ENCODE measurements around the gene RBM15. TPM values are rescaled to one million over a fixed set of nuclear protein-coding genes. Genes with fewer than 3 reads are reported as not detected.

The RBM15 gene
- total RNA-seq, 1 donor, result 54.0 TPM

- H3K4me3 ChIP-seq (ENCODE audit: low read depth, low read length), result no peak overlapping the region
- no peak for DNase-seq (ENCODE audit: low read depth)
- TF ChIP-seq, protein P1, sequence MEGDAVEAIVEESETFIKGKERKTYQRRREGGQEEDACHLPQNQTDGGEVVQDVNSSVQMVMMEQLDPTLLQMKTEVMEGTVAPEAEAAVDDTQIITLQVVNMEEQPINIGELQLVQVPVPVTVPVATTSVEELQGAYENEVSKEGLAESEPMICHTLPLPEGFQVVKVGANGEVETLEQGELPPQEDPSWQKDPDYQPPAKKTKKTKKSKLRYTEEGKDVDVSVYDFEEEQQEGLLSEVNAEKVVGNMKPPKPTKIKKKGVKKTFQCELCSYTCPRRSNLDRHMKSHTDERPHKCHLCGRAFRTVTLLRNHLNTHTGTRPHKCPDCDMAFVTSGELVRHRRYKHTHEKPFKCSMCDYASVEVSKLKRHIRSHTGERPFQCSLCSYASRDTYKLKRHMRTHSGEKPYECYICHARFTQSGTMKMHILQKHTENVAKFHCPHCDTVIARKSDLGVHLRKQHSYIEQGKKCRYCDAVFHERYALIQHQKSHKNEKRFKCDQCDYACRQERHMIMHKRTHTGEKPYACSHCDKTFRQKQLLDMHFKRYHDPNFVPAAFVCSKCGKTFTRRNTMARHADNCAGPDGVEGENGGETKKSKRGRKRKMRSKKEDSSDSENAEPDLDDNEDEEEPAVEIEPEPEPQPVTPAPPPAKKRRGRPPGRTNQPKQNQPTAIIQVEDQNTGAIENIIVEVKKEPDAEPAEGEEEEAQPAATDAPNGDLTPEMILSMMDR (IDR thresholded peaks at IDR 0.05; ENCODE audit: insufficient read depth, low read depth, low read length), result no peak
These were observed 10.5 kb upstream of the RBM15 start for GRCh38 chr1:110328700-110329099.

DNA sequence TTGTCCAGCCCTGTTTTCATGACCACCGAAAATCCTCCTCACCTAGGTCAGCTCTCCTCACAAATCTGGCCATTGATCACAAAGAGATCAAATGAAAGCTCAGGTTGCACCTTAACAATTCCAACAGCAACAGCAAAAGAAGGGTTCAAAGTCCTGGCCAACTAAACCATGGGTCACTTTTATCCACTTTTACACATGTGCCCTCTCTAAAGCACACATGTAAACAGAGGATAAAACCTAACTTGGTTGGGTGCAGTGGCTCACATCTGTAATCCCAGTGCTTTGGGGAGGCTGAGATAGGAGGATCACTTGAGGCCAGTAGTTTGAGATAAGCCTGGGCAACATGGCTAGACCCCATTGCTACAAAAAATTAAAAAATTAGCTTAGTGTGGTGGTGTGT, 3.9 kb upstream of the RBM15 start:
- no peak overlapping the region for H3K4me3 ChIP-seq (ENCODE audit: low read depth, low read length)
- TF ChIP-seq, protein P1 (IDR thresholded peaks at IDR 0.05; ENCODE audit: insufficient read depth, low read depth, low read length), result no peak
- DNase-seq (ENCODE audit: low read depth), result no peak

- TF ChIP-seq, protein P1 (IDR thresholded peaks at IDR 0.05; ENCODE audit: insufficient read depth, low read depth, low read length), result no peak
- peak; percentile 52 for DNase-seq (ENCODE audit: low read depth)
- no peak overlapping the region for H3K4me3 ChIP-seq (ENCODE audit: low read depth, low read length)
These were observed 2.7 kb upstream of the RBM15 start for GRCh38 chr1:110336300-110337039.

- peak overlapping the region; percentile 76 for H3K4me3 ChIP-seq (ENCODE audit: low read depth, low read length)
- TF ChIP-seq, protein P1 (IDR thresholded peaks at IDR 0.05; ENCODE audit: insufficient read depth, low read depth, low read length), result no peak
- DNase-seq (ENCODE audit: low read depth), result no peak
These were observed 1.4 kb upstream of the RBM15 start for GRCh38 chr1:110337704-110338308.

- TF ChIP-seq, protein P1 (IDR thresholded peaks at IDR 0.05; ENCODE audit: insufficient read depth, low read depth, low read length), result peak; percentile 43
- DNase-seq (ENCODE audit: low read depth), result peak; percentile 89
- peak overlapping the region; percentile 76 for H3K4me3 ChIP-seq (ENCODE audit: low read depth, low read length)
These were observed 780 bp upstream of the RBM15 start for GRCh38 chr1:110338309-110338885.

DNA sequence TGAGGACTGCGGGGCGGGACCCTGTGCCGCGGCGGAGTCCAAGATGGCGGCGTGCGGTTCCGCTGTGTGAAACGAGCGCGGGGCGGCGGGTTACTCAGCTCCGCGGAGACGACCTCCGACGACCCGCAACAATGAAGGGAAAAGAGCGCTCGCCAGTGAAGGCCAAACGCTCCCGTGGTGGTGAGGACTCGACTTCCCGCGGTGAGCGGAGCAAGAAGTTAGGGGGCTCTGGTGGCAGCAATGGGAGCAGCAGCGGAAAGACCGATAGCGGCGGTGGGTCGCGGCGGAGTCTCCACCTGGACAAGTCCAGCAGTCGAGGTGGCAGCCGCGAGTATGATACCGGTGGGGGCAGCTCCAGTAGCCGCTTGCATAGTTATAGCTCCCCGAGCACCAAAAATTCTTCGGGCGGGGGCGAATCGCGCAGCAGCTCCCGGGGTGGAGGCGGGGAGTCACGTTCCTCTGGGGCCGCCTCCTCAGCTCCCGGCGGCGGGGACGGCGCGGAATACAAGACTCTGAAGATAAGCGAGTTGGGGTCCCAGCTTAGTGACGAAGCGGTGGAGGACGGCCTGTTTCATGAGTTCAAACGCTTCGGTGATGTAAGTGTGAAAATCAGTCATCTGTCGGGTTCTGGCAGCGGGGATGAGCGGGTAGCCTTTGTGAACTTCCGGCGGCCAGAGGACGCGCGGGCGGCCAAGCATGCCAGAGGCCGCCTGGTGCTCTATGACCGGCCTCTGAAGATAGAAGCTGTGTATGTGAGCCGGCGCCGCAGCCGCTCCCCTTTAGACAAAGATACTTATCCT, 430 bp downstream of the RBM15 start:
- TF ChIP-seq, protein P1 (IDR thresholded peaks at IDR 0.05; ENCODE audit: insufficient read depth, low read depth, low read length), result peak; percentile 59

More for the DNA sequence above, 430 bp downstream of the RBM15 start:
- H3K4me3 ChIP-seq (ENCODE audit: low read depth, low read length), result peak overlapping the region; percentile 99
- DNase-seq (ENCODE audit: low read depth), result peak; percentile 59

Measured in fibroblast of villous mesenchyme (primary cell).